HG03175 (cell line): ENCODE results near the gene RC3H2.
A peak's percentile ranks its signal among the peaks of the same experiment; 100 is the strongest.

Experiments used
- ATAC-seq: cut with Tn5 transposase; IDR thresholded peaks from one replicate; pipeline ENCODE4 v1.9.1; 2021; ENCODE audit warnings: mild to moderate bottlenecking, moderate library complexity; ENCODE audit not compliant: unreplicated experiment

The RC3H2 gene, protein sequence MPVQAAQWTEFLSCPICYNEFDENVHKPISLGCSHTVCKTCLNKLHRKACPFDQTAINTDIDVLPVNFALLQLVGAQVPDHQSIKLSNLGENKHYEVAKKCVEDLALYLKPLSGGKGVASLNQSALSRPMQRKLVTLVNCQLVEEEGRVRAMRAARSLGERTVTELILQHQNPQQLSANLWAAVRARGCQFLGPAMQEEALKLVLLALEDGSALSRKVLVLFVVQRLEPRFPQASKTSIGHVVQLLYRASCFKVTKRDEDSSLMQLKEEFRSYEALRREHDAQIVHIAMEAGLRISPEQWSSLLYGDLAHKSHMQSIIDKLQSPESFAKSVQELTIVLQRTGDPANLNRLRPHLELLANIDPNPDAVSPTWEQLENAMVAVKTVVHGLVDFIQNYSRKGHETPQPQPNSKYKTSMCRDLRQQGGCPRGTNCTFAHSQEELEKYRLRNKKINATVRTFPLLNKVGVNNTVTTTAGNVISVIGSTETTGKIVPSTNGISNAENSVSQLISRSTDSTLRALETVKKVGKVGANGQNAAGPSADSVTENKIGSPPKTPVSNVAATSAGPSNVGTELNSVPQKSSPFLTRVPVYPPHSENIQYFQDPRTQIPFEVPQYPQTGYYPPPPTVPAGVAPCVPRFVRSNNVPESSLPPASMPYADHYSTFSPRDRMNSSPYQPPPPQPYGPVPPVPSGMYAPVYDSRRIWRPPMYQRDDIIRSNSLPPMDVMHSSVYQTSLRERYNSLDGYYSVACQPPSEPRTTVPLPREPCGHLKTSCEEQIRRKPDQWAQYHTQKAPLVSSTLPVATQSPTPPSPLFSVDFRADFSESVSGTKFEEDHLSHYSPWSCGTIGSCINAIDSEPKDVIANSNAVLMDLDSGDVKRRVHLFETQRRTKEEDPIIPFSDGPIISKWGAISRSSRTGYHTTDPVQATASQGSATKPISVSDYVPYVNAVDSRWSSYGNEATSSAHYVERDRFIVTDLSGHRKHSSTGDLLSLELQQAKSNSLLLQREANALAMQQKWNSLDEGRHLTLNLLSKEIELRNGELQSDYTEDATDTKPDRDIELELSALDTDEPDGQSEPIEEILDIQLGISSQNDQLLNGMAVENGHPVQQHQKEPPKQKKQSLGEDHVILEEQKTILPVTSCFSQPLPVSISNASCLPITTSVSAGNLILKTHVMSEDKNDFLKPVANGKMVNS

GRCh38 chr9:122904823-122905710 is at the start of gene RC3H2:
Gene RC3H2 (minus strand): TSS chr9:122905359. CDS start chr9:122897509, 7,850 bp downstream.
- ATAC-seq = peak; percentile 86

DNA sequence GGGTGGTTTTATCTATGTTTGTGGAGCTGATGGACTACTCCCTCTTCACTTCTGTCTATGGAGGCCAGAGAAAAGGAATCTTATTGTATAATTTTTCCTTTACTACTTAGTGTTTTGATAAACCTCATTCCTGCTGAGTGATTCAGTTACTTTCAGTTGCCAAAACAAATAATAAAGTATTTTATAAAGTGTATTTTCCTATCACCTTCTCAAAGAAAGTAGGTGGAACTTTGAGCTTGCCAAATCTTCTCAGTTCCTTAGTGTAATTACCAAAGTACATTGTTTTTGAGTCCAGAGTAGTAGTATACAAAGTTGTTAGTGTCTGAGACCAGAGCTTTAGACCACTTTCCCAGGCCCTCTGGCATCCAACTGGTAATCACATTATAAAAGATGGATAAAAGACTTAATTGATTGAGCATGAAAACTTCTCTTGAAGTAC is 49.1 kb upstream of the RC3H2 start:
- ATAC-seq = no peak

GRCh38 chr9:122951056-122951455 is 45.9 kb upstream of the RC3H2 start:
- no peak for ATAC-seq

DNA sequence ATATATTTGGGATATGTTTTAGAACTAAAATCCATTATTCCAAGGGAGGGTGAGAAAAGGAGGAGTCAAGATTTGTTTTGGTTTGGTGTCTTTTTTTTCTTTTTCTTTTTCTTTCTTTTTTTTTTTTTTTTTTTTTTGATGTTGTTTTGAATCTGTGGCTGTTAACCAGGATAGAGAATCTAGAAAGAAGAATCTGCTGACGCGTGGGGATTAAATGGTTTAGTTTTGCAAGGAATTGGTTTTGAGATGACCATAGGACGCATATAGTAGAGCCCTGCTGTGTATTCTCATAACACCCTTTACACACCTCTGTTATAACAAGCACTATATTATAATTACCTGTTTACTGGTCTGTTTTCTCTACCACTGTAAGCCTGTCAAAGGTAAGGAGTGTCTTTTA is 45.1 kb upstream of the RC3H2 start:
- no peak for ATAC-seq

- no peak for ATAC-seq
These were observed 44.5 kb upstream of the RC3H2 start for GRCh38 chr9:122949696-122950095.

DNA sequence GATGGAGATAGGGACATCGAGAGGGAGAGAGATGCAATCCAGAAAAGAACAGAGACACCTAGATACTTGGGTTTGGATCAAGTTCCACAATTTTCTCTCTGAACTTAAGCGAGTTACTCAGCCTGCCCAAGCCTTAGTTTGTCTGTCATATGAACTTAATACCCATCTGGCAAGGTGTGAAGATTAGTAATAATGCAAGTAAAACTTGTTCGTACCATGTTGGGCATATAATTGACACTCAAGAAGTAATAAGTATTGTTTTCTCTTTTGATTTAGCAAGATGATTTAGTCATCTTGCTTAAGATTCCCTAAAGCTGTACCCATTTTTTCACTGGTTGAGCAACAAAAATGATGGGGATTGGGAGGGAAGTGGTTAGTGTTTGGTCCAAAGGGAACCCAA is 43.2 kb upstream of the RC3H2 start:
- ATAC-seq = no peak

DNA sequence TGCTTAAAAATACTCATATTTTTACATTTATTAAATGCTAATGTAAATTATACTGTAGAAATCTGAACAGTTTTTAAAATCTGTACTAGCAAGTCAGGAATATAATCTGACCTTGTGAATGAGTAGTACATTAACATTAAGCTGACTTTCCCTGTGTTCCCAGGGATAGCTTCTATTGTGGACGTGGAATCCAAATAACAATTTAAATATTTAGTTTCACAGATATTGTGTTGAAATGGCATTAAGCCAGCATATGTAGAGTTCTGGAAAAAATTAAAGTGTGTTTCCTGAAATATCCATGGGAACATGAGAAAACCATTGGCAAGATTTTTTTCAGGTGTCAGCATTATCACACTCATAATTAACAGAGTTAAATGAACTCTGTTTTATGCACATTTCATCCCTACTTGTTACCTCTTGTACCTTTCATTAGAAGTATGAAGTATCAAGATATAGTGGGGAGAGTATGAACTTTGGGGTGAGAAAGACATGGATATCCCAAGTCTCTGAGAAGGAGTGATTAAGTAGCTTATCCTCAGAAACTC is 41.4 kb upstream of the RC3H2 start:
- ATAC-seq = no peak

GRCh38 chr9:122944960-122945888 is 40.1 kb upstream of the RC3H2 start:
- no peak for ATAC-seq

DNA sequence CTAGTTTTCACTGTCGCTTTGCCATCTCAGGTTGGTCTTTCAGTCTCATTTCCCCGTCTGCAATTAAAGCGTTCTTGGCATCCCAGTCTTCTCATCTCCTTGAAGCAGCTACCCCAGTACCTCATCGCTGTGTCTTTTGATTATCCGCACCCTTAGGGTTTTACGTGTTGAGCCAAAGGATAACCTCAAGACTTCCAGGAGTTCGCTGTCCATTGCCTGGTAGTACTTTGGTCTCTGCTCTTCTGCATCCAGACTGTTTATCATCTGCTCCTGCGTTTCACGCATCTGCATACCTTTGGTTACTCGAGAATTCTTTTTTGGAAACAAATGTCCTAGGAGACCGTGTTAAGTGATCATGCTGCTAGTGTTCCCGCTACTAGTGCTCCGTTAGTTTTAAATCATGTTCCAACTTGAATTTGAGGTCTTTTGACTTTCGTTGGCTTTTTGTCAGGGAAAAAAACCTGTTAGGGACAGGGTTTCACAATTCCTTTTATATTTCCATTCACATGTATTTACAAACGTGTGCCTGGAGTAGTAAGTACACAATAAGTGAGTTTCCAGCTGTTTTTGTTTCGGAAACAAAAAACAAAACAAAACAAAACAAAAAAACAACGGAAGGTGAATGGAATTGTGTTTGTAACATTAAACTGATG is 36.5 kb upstream of the RC3H2 start:
- no peak for ATAC-seq

DNA sequence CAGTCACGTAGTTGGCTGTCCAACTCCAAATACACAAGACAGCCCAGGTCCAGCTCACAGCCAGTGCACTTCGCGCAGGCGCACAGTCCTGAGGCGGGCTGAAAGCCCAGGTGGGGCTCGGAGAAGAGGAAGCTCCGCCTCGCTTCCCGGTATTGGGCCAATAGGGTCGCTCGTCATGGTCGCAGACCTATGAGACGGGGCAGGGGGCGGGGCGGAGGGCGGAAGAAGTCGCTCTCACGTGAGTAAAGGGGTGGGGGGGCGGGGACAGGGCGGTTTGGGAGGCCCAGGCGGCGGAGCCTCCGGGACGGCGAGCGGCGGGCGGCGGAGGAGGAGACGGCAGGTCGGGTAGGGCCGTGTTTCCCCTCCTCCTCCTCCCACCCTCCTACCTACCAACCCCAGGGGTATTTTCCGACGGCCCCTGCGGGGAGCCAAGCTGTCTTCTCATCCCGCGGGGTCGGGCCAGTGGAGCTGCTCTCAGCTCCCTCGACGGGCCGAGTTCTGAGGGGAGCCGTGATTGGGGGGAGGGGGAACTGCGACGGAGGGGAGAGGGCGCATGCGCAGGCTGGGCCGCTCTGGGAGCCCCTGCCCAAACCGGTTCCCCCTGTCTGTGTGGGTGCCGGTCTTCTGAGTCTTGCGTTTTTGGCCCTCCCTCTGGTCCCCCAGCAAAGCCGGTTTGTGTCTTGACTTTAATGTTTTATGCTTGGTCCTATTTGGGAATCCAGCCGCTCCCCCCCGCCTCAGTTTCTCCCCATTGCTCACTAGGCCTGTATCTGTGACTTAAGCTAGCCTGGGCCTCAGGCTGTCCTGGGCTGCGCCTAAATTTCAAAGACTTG is 35.8 kb upstream of the RC3H2 start, which contains the start of gene RABGAP1:
TSS of gene RABGAP1 (plus strand) at position 272 of the 833 bp plus-strand sequence. CDS start 16,040 bp downstream, outside the sequence.
- peak; percentile 98 for ATAC-seq

- ATAC-seq = no peak
These were observed 35.2 kb upstream of the RC3H2 start for GRCh38 chr9:122940454-122940748.

- no peak for ATAC-seq
These were observed 34.4 kb upstream of the RC3H2 start for GRCh38 chr9:122939601-122940000.

GRCh38 chr9:122936883-122937282 is 31.7 kb upstream of the RC3H2 start:
- ATAC-seq = no peak

DNA sequence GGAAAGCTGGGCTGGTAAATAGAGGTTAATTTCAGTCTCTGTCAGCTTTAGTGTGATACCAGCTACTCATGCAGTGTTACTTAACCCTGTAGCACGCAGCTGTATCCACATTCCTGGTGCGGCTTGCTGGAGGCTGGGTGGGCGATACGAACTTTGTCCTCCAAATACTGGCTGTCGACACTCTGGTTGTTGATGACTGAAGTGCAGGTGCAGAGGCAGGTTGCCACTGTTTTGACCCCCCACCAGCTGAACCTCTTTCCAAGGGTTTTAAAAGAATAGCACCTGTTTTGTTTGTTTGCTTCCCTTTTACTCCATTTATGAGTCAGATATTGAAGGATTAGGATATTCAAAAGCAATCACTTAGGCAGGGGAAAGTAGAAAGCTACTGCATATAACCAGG is 31.3 kb upstream of the RC3H2 start:
- ATAC-seq = no peak

- ATAC-seq = peak; percentile 96
These were observed 26.3 kb upstream of the RC3H2 start, which contains the start of gene ZBTB26 for GRCh38 chr9:122931226-122932121. Gene ZBTB26 (minus strand): TSS chr9:122931512. CDS start chr9:122919934, 11,578 bp downstream.

GRCh38 chr9:122930541-122931225 is 25.5 kb upstream of the RC3H2 start:
- ATAC-seq = no peak
